Measurements from ENCODE around the gene OR1F1. TPM values are rescaled to one million over a fixed set of nuclear protein-coding genes. Genes with fewer than 3 reads are reported as not detected.
"Not testable (repeated sequence)": the region's sequence is repeated elsewhere in the genome, so short reads cannot be mapped to it uniquely, and the experiment has no call there.

The OR1F1 gene
- total RNA-seq, 2 donors from 2014 or later: not detected

DNA sequence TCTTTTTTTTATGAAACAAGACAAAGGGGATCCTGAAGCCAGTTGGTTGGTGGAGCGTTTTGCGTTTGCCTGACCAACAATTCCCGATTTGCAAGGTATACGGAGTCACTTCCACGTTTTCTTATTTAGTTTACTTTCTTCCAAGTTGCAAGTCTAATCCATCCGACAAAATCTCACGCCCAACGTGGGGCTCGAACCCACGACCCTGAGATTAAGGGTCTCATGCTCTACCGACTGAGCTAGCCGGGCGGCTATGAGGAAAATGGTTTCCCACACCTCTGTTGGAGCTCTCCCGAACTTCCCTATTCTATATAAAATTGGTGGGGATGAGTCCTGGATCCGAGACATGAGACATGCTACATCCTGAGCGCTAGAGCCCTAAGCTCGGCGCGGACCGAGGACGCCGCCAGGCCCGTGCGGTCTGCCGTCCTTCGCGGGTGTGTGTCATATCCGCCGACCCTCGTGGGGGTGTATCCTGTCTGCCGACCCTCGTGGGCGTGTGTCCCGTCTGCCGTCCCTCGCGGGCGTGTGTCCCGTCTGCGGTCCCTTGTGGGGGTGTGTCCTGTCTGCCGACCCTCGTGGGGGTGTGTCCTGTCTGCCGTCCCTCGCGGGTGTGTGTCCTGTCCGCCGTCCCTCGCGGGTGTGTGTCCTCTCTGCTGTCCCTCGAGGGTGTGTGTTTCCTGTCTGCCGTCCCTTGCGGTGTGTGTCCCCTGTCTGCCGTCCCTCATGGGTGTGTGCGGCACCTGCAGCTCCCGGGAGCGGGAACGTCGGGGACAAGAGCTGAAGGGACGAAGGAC lies 30.6 kb upstream of the OR1F1 start:
- H3K9me3 Mint-ChIP-seq: no peaks in the 10 kb centered on the region
- H3K36me3 Mint-ChIP-seq: no peaks in the 10 kb centered on the region
- ATAC-seq (peak; percentile 61 to 62), DNase-seq (ENCODE audit: low spot score) (peak; percentile 79)
- H3K27me3 Mint-ChIP-seq: no peaks in the 10 kb centered on the region
- peaks cover 30 to 35% of the 10 kb centered on the region in 2 donors for H3K4me1 Mint-ChIP-seq (ENCODE audit: low read depth in 2 of 2)
- peak overlapping the region; percentile 85 to 94 for H3K27ac Mint-ChIP-seq
- peak overlapping the region; percentile 90 for H3K4me3 Mint-ChIP-seq

- H3K27ac Mint-ChIP-seq: peak overlapping the region; percentile 85 to 94
- H3K9me3 Mint-ChIP-seq: no peaks in the 10 kb centered on the region
- peaks cover 24 to 30% of the 10 kb centered on the region in 2 donors for H3K4me1 Mint-ChIP-seq (ENCODE audit: low read depth in 2 of 2)
- DNase-seq (ENCODE audit: low spot score) (no peak), ATAC-seq (peak; percentile 4)
- H3K27me3 Mint-ChIP-seq: no peaks in the 10 kb centered on the region
- H3K36me3 Mint-ChIP-seq: no peaks in the 10 kb centered on the region
- H3K4me3 Mint-ChIP-seq: peak overlapping the region; percentile 90
Measured at GRCh38 chr16:3158026-3158509, 29.9 kb upstream of the OR1F1 start.

- DNase-seq (ENCODE audit: low spot score) (peak; percentile 84), ATAC-seq (peak; percentile 85 to 89)
- peaks cover 24 to 33% of the 10 kb centered on the region in 2 donors for H3K4me1 Mint-ChIP-seq (ENCODE audit: low read depth in 2 of 2)
- H3K27ac Mint-ChIP-seq: peak overlapping the region; percentile 94 to 97
- no peaks in the 10 kb centered on the region for H3K27me3 Mint-ChIP-seq
- no peaks in the 10 kb centered on the region for H3K36me3 Mint-ChIP-seq
- H3K4me3 Mint-ChIP-seq: peak overlapping the region; percentile 97
- no peaks in the 10 kb centered on the region for H3K9me3 Mint-ChIP-seq
Measured at GRCh38 chr16:3158510-3159314, 29.3 kb upstream of the OR1F1 start.

- Mint-ChIP-seq H3K27ac (no peak overlapping the region), H3K4me1 (ENCODE audit: low read depth in 2 of 2) (peaks cover 33 to 38% of the 10 kb centered on the region in 2 donors), H3K9me3 (no peaks in the 10 kb centered on the region), H3K4me3 (no peak overlapping the region), H3K27me3 (no peaks in the 10 kb centered on the region), H3K36me3 (no peaks in the 10 kb centered on the region)
- ATAC-seq (no peak), DNase-seq (ENCODE audit: low spot score) (no peak)
Measured at GRCh38 chr16:3161235-3162018, 26.6 kb upstream of the OR1F1 start.

- Mint-ChIP-seq H3K27ac (no peak overlapping the region), H3K4me3 (no peak overlapping the region), H3K9me3 (no peaks in the 10 kb centered on the region), H3K27me3 (no peaks in the 10 kb centered on the region), H3K36me3 (no peaks in the 10 kb centered on the region), H3K4me1 (ENCODE audit: low read depth in 2 of 2) (peaks cover 12 to 19% of the 10 kb centered on the region in 2 donors)
- peak in 1 of 2 donors; percentile 28 for ATAC-seq
- DNase-seq (ENCODE audit: low spot score): no peak
Measured at GRCh38 chr16:3164121-3164991, 23.6 kb upstream of the OR1F1 start.

DNA sequence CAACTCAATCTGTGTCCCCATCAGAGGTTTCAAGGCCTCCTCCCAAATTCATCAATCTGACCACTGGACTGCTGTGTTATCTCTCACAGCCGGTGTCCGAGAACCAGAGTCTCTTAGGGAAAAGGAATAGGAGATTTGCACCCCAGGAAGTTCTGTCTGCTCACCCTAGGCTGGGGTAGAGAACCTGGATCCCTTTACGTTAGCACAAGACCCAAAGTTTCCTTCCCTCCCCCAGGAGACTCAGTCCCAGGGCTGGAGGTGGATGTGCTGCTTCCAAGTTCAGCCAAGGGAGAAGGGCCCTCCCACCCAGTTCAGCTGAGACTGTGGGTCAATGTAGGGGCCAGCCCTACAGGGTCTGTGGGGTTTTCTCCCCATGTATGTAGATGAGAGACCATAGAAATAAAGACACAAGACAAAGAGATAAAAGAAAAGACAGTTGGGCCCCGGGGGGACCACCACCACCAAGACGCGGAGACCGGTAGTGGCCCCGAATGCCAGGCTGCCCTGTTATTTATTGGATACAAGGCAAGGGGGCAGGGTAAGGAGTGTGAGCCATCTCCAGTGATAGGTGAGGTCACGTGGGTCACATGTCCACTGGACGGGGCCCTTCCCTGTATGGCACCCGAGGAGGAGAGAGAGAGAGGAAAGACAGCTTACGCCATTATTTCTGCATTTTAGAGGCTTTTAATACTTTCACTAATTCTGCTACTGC lies 22.7 kb upstream of the OR1F1 start:
- ATAC-seq (no peak), DNase-seq (ENCODE audit: low spot score) (no peak)
- no peaks in the 10 kb centered on the region for H3K27me3 Mint-ChIP-seq
- H3K27ac Mint-ChIP-seq: peak overlapping the region; percentile 27 to 89
- no peaks in the 10 kb centered on the region for H3K36me3 Mint-ChIP-seq
- no peaks in the 10 kb centered on the region for H3K9me3 Mint-ChIP-seq
- H3K4me1 Mint-ChIP-seq (ENCODE audit: low read depth in 2 of 2): peaks cover 9 to 14% of the 10 kb centered on the region in 2 donors
- peak overlapping the region; percentile 47 for H3K4me3 Mint-ChIP-seq

GRCh38 chr16:3166505-3166886 lies 21.5 kb upstream of the OR1F1 start:
- H3K36me3 Mint-ChIP-seq: no peaks in the 10 kb centered on the region

GRCh38 chr16:3168729-3169128 lies 19.3 kb upstream of the OR1F1 start:
- H3K27ac Mint-ChIP-seq; H3K36me3 Mint-ChIP-seq; ATAC-seq; H3K9me3 Mint-ChIP-seq; DNase-seq (ENCODE audit: low spot score); H3K4me3 Mint-ChIP-seq: not testable (repeated sequence)
- H3K27me3 Mint-ChIP-seq: peaks cover 9 to 10% of the 10 kb centered on the region in 2 donors
- peaks cover 26 to 29% of the 10 kb centered on the region in 2 donors for H3K4me1 Mint-ChIP-seq (ENCODE audit: low read depth in 2 of 2)

More at GRCh38 chr16:3166505-3166886, 21.5 kb upstream of the OR1F1 start:
- no peak for DNase-seq (ENCODE audit: low spot score)
- no peak overlapping the region for H3K27ac Mint-ChIP-seq
- no peak for ATAC-seq
- H3K4me3 Mint-ChIP-seq: no peak overlapping the region
- no peaks in the 10 kb centered on the region for H3K9me3 Mint-ChIP-seq
- H3K27me3 Mint-ChIP-seq: peaks cover 5 to 6% of the 10 kb centered on the region in 2 donors
- peaks cover 15 to 23% of the 10 kb centered on the region in 2 donors for H3K4me1 Mint-ChIP-seq (ENCODE audit: low read depth in 2 of 2)

GRCh38 chr16:3170440-3171180 lies 17.4 kb upstream of the OR1F1 start:
- DNase-seq (ENCODE audit: low spot score) (no peak), ATAC-seq (peak in 1 of 2 donors; percentile 52)
- Mint-ChIP-seq H3K27ac (peak overlapping the region; percentile 74 to 86), H3K36me3 (no peaks in the 10 kb centered on the region), H3K4me1 (ENCODE audit: low read depth in 2 of 2) (peaks cover 28 to 31% of the 10 kb centered on the region in 2 donors), H3K9me3 (no peaks in the 10 kb centered on the region), H3K4me3 (peak overlapping the region; percentile 83), H3K27me3 (peaks cover 16 to 18% of the 10 kb centered on the region in 2 donors)

- Mint-ChIP-seq H3K27me3 (peaks cover 18 to 21% of the 10 kb centered on the region in 2 donors), H3K4me3 (peak overlapping the region; percentile 83)
- ATAC-seq: peak; percentile 51 to 76
Measured at GRCh38 chr16:3171181-3171854, 16.7 kb upstream of the OR1F1 start.

DNA sequence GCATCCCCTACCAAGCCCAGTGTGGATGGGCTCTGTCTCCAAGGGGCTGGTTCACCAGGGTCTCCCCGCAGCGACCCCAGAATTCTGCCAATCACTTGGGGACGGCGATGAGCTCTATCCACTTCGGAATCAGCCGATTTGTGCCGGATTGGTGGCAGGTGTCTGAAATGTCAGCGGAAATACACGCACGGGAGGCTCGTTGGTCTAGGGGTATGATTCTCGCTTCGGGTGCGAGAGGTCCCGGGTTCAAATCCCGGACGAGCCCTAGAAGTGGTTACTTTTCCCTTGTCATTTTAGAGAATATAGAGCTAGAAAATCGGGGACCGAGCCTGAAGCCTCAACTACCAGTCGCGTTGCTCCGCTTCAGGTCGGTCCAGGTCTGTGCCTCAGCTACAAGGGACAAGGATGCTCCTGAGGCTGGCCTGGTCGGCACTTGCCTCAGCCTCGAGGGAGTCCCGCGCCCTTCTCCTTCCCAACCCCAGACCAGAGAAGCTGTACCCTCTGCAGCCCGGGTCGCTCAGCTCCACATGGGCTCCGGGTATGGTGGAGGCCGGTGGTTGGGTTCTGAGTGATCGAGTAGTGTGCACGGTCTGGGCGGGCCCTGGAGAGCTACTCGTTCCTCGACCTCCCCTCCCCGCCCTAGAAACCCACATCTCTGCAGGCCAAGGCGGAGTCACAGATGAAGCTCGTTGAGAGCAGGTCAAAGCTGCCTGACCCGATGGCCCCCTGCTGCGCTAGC lies 16.0 kb upstream of the OR1F1 start:
- no peaks in the 10 kb centered on the region for H3K36me3 Mint-ChIP-seq
- H3K27me3 Mint-ChIP-seq: peaks cover 22% of the 10 kb centered on the region in 2 donors
- peak overlapping the region; percentile 74 to 86 for H3K27ac Mint-ChIP-seq
- no peaks in the 10 kb centered on the region for H3K9me3 Mint-ChIP-seq
- peak overlapping the region; percentile 83 for H3K4me3 Mint-ChIP-seq
- H3K4me1 Mint-ChIP-seq (ENCODE audit: low read depth in 2 of 2): peaks cover 25 to 31% of the 10 kb centered on the region in 2 donors
- ATAC-seq: peak; percentile 70 to 84
- DNase-seq (ENCODE audit: low spot score): no peak

More at GRCh38 chr16:3171181-3171854, 16.7 kb upstream of the OR1F1 start:
- Mint-ChIP-seq H3K9me3 (no peaks in the 10 kb centered on the region), H3K4me1 (ENCODE audit: low read depth in 2 of 2) (peaks cover 25 to 31% of the 10 kb centered on the region in 2 donors), H3K36me3 (no peaks in the 10 kb centered on the region), H3K27ac (peak overlapping the region; percentile 74 to 86)
- peak; percentile 63 for DNase-seq (ENCODE audit: low spot score)
